ENCODE results near the gene TOM1.
A peak's percentile ranks its signal among the peaks of the same experiment; 100 is the strongest.

Gene TOM1

DNA sequence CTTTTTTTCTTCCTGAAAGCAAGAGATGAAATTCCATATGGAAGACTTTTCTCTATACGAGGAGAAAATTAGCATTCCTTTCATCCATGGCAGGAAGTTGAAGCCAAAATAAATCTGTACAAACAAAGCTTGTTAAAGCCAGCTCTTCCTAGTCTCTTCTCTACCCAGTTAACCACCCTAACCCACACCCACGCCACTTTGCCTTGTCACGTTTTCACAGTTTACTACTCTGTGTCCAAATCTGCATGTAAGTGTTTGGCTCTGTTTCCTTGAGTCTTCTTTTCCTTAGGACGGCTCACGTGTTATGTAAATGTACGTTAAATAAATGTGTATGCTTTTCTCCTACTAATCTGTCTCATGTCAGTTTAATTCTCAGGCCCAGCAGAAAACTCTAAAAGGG lies 74.1 kb downstream of the TOM1 start:
- no peak for TF ChIP-seq POLR2A (IDR thresholded peaks at IDR 0.05; ENCODE audit: low read depth, low read length)
- DNase-seq (ENCODE audit: insufficient read length, low spot score) (no peak), FAIRE-seq (no peak)

DNA sequence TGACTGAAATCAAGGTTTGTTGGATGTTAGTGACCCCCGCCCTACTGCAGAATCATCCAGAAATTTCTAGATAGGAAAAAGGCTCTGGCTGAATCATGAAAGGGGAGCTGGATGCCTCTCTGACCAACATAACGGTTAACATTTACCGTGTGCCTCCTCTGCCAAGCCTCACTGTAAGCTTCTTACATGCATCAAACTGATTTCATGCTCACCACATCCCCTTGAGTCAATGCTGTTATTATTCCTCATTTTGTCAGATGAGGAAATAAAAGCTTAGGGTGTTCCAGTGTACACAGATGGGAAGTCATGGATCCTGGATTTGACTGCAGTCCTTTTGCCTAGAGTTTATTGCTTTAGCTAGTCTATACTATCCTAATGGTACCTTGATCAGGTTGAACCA lies 75.3 kb downstream of the TOM1 start:
- no peak for TF ChIP-seq POLR2A (IDR thresholded peaks at IDR 0.05; ENCODE audit: low read depth, low read length)
- DNase-seq (ENCODE audit: insufficient read length, low spot score) (no peak), FAIRE-seq (no peak)

DNA sequence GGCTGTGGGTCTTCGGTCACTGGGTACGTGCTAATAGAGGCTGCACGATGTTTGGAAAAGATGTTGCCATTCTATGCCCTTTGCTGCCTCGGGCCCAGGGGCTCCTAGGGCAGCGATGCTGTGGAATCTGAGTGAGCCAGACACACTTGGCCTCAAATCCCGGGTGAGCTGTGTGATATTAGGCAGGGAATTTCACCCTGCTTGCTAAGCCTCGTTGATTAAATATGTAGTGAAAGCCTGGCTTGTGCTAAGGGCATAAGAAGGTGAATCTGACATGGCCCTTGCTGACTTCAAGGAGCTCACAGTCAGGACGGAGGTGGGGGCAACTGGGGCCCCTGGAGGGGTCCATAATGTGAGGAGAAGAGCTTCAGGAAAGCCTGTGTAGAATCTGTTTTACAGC lies 75.8 kb downstream of the TOM1 start:
- no peak for TF ChIP-seq POLR2A (IDR thresholded peaks at IDR 0.05; ENCODE audit: low read depth, low read length)
- FAIRE-seq (no peak), DNase-seq (ENCODE audit: insufficient read length, low spot score) (no peak)

DNA sequence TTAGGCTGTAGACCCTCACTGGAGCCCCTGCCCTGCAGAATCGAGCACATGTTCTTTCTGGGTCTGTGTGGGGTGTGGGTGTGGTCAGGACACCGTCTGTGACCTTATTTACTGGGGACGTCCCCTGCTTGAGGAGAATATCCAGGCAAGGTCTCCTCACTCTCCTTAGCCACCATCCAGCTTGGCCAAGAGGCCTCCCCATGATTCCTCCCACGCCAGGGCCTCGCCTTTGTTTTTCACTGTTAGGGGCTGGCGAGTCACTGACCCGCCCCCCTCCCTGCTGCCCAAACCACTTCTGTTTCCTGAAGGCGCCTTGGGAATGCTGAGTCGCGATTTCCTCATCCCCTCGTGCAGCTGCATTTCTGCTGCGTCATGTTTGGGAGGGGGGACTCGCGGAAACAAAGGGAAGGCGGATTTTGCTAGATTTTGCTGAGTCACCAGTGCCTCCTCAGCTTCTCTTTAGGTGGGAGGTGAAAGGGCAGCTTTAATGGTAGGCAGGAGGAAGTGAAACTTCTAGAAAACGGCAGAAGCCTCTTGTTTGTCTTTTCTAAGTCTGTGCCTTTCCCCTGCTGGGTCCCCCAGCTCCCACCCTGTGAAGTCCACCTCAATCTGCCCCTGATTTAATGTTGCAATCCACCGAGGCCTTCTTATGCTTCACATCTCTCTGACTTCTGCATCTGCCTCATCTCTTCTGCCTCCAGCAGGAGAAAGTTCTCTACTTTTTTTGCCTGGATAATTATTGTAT lies 77.2 kb downstream of the TOM1 start:
- DNase-seq (ENCODE audit: insufficient read length, low spot score) (peak; percentile 65), FAIRE-seq (peak; percentile 82)
- TF ChIP-seq POLR2A (IDR thresholded peaks at IDR 0.05; ENCODE audit: low read depth, low read length) = no peak

DNA sequence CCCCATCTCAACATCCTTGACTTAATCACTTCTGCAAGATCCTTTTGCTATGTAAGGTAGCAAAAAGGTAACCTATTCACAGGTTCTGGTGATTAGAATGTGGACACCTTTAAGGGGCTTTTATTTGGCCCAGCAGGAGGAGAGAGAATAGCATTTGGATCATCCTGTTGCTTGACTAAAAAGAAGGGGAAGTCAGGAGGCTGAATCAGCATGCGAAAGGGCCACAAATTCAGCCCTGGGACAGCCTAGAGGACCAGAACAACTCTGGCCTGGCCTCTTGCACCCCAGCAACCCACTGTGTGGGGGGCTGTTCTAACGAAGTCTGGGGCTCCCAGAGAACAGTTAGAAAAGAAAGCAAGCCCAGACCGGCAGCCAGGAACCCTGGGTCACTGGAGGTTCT lies 78.0 kb downstream of the TOM1 start:
- FAIRE-seq (no peak), DNase-seq (ENCODE audit: insufficient read length, low spot score) (no peak)

DNA sequence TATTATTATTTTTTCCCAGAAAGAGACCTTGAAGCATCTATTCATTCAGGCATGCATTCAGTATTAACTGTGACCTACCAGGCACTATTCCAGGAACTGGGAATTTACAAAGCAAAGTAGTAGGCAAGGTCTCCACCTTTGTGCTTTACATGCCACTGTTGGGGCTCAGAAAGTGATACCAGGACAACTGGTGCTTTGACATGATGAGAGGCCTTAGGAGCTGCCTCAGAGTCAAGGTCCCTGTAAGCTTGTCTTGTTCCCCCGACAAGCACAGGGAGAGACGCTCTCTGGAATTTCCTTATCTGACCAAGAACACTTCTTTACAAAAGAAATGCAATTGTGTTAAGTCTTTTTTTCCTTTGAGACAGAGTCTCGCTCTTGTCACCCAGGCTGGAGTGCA lies 78.9 kb downstream of the TOM1 start:
- TF ChIP-seq POLR2A (IDR thresholded peaks at IDR 0.05; ENCODE audit: low read depth, low read length) = no peak
- no peak for DNase-seq (ENCODE audit: insufficient read length, low spot score)
- no peak for FAIRE-seq

More for the DNA sequence above, 78.0 kb downstream of the TOM1 start:
- no peak for TF ChIP-seq POLR2A (IDR thresholded peaks at IDR 0.05; ENCODE audit: low read depth, low read length)

DNA sequence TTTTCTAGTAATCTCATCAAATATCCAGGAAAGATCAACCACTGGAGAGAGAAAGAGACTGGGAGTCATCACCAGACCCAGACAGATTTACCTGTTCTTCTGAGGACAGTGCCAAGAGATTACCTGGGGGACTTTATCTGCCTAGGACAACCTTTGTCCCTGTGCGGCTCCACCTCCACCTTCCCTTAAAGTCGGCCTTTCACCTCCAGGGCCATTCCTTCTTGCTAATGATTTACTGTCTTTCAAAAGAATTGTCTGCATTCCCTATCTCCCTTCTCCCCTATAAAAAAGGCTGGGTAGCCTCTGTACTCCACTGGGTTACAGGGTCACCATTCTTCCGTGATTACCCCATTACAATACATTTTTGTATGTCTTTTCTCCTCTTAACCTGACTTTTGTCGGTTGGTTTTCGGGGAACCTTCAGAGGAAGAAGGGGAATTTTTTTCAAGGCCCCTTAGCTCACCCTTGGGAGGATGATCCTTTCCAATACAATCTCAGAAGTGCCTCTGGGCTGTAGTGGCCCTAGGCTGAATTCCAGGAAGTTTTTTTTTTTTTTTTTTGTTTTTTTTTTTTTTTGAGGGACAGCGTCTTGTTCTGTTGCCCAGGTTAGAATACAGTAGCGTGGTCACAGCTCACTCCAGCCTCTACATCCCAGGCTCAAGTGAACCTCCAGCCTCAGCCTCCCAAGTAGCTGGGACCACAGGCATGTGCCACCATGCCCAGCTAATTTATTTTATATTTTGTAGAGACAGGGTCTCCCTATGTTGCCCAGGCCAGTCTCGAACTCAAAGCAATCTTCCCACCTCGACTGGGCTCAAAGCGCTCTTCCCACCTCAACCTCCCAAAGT lies 79.7 kb downstream of the TOM1 start:
- no peak for FAIRE-seq
- no peak for DNase-seq (ENCODE audit: insufficient read length, low spot score)
- no peak for TF ChIP-seq POLR2A (IDR thresholded peaks at IDR 0.05; ENCODE audit: low read depth, low read length)

DNA sequence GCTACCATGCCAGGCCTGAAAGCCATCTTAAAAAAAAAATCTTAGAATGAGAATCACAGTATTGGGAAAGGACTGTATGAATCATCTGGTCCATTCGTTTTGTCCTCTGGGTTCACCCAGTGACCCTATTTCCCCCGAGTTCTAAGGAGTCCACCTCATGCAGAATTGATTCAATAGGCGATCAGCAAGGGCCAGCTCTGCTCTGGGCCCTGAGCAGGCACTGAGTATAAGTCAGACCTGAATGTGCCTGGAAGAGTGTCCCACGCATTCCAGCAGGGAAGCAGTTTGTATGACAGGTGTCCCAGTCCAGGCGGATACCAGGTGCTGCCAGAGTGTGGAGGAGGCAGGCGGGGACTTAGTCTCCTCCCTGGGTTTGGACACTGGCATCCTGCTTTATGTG lies 80.3 kb downstream of the TOM1 start:
- FAIRE-seq (no peak), DNase-seq (ENCODE audit: insufficient read length, low spot score) (no peak)
- no peak for TF ChIP-seq POLR2A (IDR thresholded peaks at IDR 0.05; ENCODE audit: low read depth, low read length)

DNA sequence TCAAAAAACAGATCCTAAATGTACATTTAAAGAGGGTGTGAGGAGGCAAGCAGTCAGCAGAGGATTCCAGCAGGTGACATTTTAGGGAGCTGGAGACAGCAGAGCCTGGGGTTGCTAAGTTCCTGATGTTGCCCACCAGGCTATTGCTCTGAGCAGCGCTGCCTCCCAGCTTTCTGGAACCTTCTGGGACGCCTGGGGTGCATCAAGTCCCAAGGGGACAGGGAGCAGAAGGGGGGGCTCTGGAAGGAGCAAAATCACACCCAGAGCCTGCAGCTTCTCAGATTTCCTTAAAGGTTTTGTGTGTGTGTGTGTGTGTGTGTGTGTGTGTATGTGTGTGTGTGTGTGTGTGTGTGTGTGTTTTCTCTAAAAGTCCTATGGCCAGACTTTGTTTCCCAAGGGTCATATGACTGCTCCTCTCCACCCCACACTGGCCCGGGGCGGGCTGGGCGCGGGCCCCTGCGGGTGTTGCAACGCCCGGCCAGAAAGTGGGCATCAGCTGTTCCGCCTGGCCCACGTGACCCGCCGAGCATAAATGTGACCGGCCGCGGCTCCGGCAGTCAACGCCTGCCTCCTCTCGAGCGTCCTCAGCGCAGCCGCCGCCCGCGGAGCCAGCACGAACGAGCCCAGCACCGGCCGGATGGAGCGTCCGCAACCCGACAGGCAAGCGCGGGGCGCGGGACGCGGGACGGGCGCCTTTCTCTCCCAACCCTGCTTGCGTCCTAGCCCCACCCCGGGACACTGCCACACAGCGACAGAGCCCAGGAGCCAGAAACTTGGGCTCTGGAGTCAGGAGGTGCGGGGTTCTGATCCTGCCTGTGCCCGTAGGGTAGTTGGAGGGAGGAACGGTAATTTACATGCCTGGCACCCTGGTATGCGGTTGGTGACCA lies 81.1 kb downstream of the TOM1 start, which contains the start of gene HMOX1:
TSS of gene HMOX1 (plus strand) at position 560 of the 887 bp plus-strand sequence. CDS start at position 638, 78 bp downstream.
- FAIRE-seq (no peak), DNase-seq (ENCODE audit: insufficient read length, low spot score) (peak; percentile 62)
- peak; percentile 82 for TF ChIP-seq POLR2A (IDR thresholded peaks at IDR 0.05; ENCODE audit: low read depth, low read length)

DNA sequence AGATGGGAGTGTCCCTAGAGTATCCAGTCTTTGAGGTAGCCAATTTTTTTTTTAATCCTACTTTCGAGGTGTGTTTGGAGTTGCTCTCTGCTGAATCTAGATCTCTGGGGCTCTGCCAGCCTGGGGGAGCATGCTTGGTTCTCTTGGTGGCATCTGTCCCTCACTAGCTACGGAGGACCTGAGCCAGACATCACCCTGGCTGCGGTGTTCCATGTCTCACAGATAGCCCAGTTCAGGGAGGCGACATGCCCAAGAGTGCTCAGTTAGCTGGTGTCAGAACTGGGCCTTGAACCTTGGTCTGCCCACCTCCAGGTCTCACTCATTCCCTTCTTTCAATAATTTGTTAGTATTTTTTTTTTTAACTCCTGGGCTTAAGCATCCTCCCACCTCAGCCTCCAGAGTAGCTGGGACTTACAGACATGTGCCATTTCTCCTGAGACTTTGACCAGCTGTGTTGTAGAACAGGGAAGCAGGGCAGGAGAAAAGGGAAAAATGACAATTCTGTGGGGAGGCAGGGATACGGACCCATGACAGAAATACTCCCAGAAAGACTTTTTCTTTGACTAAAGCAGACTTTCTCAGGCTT lies 81.8 kb downstream of the TOM1 start:
- DNase-seq (ENCODE audit: insufficient read length, low spot score) (no peak), FAIRE-seq (no peak)
- TF ChIP-seq POLR2A (IDR thresholded peaks at IDR 0.05; ENCODE audit: low read depth, low read length) = no peak

DNA sequence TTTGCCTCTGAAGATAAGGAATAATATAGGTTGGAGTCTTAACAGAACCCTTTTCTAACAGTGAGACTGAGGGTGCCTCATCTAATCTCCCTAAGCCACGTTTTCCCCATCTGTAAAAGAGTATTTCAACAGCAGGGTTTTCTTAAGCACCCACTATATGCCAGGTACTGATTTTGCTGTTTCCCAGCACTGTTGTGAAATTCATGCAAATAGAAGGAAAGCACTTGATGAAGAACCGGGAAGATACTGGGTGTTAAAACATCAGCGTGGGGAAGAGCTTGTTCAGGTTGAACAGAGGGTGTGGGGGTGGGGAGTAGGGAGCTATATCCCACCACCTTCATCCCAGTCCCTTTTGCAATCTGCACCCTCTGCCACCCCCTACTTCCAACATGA lies 84.0 kb downstream of the TOM1 start:
- FAIRE-seq (no peak), DNase-seq (ENCODE audit: insufficient read length, low spot score) (no peak)
- TF ChIP-seq POLR2A (IDR thresholded peaks at IDR 0.05; ENCODE audit: low read depth, low read length) = no peak

DNA sequence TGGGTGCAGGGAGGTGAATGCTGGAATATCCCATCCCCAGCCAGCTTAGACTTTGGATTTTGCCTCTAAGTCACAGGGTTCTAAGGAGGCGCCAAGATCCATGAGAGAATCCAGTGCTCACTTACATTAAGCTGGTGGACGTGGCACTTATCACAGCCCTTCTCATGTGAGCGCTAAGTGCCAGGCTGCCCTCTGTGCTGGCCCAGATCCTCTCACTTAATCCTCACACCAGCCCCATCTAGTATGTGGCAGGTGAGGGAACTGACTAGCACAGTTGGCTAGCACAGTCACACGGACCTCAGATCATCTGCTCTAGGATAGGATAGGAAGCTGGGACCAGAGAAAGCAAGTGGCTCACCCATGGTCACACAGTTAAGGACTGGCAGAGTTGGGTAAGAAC lies 84.8 kb downstream of the TOM1 start:
- no peak for TF ChIP-seq POLR2A (IDR thresholded peaks at IDR 0.05; ENCODE audit: low read depth, low read length)
- DNase-seq (ENCODE audit: insufficient read length, low spot score) (no peak), FAIRE-seq (no peak)

DNA sequence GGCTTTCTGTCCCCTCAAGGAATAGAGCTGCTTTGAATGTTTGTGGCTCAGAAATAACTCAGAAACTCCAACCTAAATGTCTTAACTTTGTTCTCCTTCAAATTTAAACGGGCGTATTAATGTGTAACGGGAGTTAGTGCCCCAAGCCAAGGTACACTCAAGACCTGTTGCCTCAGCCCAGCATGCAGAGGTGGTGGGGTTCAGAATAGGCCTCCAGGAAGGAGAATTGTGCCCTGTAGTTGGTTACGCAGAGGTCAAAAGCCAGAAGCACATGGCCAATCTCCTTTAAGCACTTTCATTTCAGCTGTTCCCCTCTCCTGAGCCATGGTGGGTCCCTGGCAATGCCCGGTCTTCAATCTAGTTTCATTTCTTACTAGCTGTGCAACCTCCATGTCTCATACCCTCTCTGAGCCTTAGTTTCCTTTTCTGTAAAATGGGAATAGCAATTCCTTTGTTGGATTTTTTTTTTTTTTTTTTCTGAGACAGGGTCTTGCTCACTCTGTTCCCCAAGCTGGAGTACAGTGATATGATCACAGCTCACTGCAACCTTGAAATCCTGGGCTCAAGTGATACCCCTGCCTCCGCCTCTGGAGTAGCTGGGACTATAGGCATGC lies 85.4 kb downstream of the TOM1 start:
- no peak for DNase-seq (ENCODE audit: insufficient read length, low spot score)
- FAIRE-seq = no peak
- TF ChIP-seq POLR2A (IDR thresholded peaks at IDR 0.05; ENCODE audit: low read depth, low read length) = no peak

Data from H54 (cell line).